Panc1 (cell line): ENCODE measurements around the gene TIMM8A.

ENCODE experiments used
- POLR2AphosphoS5 ChIP-seq: IDR thresholded peaks from 2 replicates; pipeline ENCODE4 v1.6.1; 2012; ENCODE audit warnings: mild to moderate bottlenecking, low read depth, low read length, moderate library complexity
- SIN3A ChIP-seq: IDR thresholded peaks from 2 replicates; pipeline ENCODE4 v1.6.1; 2012; ENCODE audit warnings: low read depth, mild to moderate bottlenecking, low read length, moderate library complexity, borderline replicate concordance; ENCODE audit not compliant: insufficient read depth
- TCF7L2 ChIP-seq: IDR thresholded peaks from 2 replicates; pipeline ENCODE4 v1.6.1; 2011; ENCODE audit warnings: mild to moderate bottlenecking, low read depth, low read length, inconsistent platforms
- TF ChIP-seq, protein P1 (sequence below): fragments of 450-650 bp; IDR thresholded peaks from 2 replicates; pipeline ENCODE4 v1.5.1; 2017; ENCODE audit warnings: mild to moderate bottlenecking
- TF ChIP-seq, protein P2 (sequence below), 2 experiments: IDR thresholded peaks; 2 replicates each; pipeline ENCODE4 v1.6.1; 2011 to 2012; ENCODE audit warnings: low read depth in 2 of 2, control low read depth in 1 of 2, low read length in 1 of 2, mild to moderate bottlenecking in 1 of 2, moderate library complexity in 1 of 2; ENCODE audit not compliant: insufficient read depth in 1 of 2

DNA sequence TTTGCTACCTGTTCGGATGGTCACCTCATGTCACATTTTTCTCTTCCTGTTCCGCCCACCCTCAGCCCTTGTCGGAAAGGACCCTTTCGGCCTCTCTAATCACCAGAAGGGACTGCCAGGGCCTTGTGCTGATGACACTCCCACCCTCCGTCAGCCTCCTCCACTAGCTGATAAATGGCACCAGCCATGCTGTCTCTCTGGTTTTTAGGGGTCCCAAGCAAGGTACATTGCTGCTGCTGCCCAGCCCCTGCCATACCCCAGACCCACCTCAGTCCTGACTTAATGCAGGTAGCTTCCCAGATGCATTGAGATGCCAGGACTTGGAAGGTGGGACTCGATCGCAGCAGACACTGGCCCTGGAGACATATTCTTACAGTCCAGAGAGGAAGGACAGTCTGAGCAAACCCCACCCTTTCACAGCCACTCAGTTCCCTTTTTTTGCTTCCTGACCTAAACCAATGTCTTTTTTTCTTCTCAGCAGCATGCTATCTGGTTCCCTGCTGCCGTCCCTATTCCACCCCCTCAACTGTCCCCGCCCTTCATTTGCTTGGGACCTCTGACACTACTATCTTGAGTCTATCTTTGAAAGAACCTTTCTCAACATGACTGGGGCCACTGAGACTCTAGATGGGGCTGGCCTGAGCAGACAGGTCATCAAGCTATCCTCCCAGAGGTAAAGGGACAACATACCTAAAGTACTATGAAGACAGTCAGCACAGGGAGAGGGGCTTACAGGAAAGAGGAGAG, 37.4 kb upstream of the TIMM8A start, which contains the start of gene BTK:
- TF ChIP-seq, protein P1, sequence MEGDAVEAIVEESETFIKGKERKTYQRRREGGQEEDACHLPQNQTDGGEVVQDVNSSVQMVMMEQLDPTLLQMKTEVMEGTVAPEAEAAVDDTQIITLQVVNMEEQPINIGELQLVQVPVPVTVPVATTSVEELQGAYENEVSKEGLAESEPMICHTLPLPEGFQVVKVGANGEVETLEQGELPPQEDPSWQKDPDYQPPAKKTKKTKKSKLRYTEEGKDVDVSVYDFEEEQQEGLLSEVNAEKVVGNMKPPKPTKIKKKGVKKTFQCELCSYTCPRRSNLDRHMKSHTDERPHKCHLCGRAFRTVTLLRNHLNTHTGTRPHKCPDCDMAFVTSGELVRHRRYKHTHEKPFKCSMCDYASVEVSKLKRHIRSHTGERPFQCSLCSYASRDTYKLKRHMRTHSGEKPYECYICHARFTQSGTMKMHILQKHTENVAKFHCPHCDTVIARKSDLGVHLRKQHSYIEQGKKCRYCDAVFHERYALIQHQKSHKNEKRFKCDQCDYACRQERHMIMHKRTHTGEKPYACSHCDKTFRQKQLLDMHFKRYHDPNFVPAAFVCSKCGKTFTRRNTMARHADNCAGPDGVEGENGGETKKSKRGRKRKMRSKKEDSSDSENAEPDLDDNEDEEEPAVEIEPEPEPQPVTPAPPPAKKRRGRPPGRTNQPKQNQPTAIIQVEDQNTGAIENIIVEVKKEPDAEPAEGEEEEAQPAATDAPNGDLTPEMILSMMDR: no peak
- no peak for TF ChIP-seq POLR2AphosphoS5
- TF ChIP-seq, protein P2, sequence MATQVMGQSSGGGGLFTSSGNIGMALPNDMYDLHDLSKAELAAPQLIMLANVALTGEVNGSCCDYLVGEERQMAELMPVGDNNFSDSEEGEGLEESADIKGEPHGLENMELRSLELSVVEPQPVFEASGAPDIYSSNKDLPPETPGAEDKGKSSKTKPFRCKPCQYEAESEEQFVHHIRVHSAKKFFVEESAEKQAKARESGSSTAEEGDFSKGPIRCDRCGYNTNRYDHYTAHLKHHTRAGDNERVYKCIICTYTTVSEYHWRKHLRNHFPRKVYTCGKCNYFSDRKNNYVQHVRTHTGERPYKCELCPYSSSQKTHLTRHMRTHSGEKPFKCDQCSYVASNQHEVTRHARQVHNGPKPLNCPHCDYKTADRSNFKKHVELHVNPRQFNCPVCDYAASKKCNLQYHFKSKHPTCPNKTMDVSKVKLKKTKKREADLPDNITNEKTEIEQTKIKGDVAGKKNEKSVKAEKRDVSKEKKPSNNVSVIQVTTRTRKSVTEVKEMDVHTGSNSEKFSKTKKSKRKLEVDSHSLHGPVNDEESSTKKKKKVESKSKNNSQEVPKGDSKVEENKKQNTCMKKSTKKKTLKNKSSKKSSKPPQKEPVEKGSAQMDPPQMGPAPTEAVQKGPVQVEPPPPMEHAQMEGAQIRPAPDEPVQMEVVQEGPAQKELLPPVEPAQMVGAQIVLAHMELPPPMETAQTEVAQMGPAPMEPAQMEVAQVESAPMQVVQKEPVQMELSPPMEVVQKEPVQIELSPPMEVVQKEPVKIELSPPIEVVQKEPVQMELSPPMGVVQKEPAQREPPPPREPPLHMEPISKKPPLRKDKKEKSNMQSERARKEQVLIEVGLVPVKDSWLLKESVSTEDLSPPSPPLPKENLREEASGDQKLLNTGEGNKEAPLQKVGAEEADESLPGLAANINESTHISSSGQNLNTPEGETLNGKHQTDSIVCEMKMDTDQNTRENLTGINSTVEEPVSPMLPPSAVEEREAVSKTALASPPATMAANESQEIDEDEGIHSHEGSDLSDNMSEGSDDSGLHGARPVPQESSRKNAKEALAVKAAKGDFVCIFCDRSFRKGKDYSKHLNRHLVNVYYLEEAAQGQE (IDR thresholded peaks at IDR 0.05; ENCODE audit: insufficient read depth in 1 of 2, low read depth in 2 of 2, low read length in 1 of 2): no peak
- TF ChIP-seq TCF7L2: no peak
- TF ChIP-seq SIN3A: no peak
